Suprapubic skin (tissue), 4 donors: ENCODE data around the gene AQP2. TPM values are rescaled to one million over a fixed set of nuclear protein-coding genes. Genes with fewer than 3 reads are reported as not detected.

ENCODE experiments used
- DNase-seq, 2 donors: peaks; one replicate each; pipeline ENCODE4 v3.0.0-alpha.2; 2019; ENCODE audit warnings: low spot score in 2 of 2
- H3K27ac ChIP-seq: fragments of 200-600 bp; sonication (generic); one replicate; pipeline ENCODE4 v1.5.1; 2019
- H3K27me3 ChIP-seq: fragments of 200-600 bp; sonication (generic); one replicate; pipeline ENCODE4 v1.5.1; 2019
- H3K36me3 ChIP-seq: fragments of 200-600 bp; sonication (generic); one replicate; pipeline ENCODE4 v1.5.1; 2019
- H3K4me1 ChIP-seq: fragments of 200-600 bp; sonication (generic); one replicate; pipeline ENCODE4 v1.5.1; 2019
- H3K4me3 ChIP-seq: fragments of 200-600 bp; sonication (generic); one replicate; pipeline ENCODE4 v1.5.1; 2019; ENCODE audit warnings: mild to moderate bottlenecking
- H3K9me3 ChIP-seq: fragments of 200-600 bp; sonication (generic); one replicate; pipeline ENCODE4 v1.5.1; 2019
- EP300 ChIP-seq: sonication (generic); formaldehyde crosslinking; IDR thresholded peaks from one replicate; pipeline ENCODE4 v1.6.1; 2017; ENCODE audit warnings: antibody characterized with exemption
- POLR2A ChIP-seq, 2 donors: fragments of 450-650 bp; IDR thresholded peaks; one replicate each; pipeline ENCODE4 v1.6.1; 2017; ENCODE audit warnings: antibody characterized with exemption in 2 of 2, mild to moderate bottlenecking in 2 of 2, moderate library complexity in 2 of 2
- POLR2AphosphoS5 ChIP-seq, 3 donors: sonication (generic); formaldehyde crosslinking; IDR thresholded peaks; one replicate each; pipeline ENCODE4 v1.6.1; 2017; ENCODE audit warnings: antibody characterized with exemption in 3 of 3
- WGBS: methylation state at CpG from one replicate; pipeline ENCODE4 v1.1.5; 2018; 5-methylcytosine and 5-hydroxymethylcytosine counted together
- total RNA-seq, 4 donors: library from RNA; depleted of rRNA; stranded (reverse); fragments of >200 nt; gene quantifications; one replicate each; pipeline ENCODE4 v1.1.0, GENCODE V29; 2016
- TF ChIP-seq, protein P1 (sequence below), 2 donors: fragments of 200-600 bp in 1 of 2; fragments of 450-650 bp in 1 of 2; sonication (generic) in 1 of 2; IDR thresholded peaks; one replicate each; pipeline ENCODE4 v1.5.1; 2016 to 2019; ENCODE audit warnings: antibody characterized with exemption in 2 of 2, mild to moderate bottlenecking in 1 of 2, moderate library complexity in 1 of 2

Gene AQP2
- total RNA-seq, 4 donors from 2014 or later: 0.15 TPM; not detected in 3

DNA sequence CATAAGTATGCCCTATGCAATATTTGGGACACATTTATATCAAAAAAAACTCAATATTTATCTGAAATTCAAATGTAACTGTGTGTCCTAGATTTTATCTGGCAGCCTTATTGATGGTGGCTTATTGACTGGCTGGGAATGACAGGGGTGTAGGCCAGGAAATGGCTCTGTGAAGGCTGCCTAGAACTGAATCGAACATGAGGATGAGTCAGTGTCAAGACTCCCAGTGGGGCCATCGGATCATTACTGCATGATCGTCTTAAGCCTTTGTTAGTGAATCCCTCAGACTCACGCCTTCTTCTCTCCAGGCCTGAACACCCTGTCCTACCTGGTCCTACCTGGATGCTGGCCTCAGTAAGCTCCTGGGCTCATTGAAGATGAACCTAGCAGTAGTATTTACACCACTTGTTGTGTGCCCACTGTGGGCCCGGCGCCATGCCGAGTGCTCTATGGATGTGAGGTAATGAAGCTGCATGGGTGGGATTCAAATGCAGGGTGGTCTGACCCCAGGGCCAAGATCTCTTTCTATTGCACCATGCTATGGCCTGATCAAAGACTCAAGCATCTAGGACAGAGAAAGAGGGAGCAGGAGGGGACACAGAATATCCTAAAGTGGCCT, 25.8 kb upstream of the AQP2 start:
- DNase-seq: no peak
- Histone ChIP-seq H3K9me3 (no peaks in the 10 kb centered on the region), H3K4me1 (peaks cover 14% of the 10 kb centered on the region), H3K36me3 (no peaks in the 10 kb centered on the region), H3K27ac (no peak overlapping the region), H3K27me3 (peaks cover 3% of the 10 kb centered on the region), H3K4me3 (no peak overlapping the region)
- TF ChIP-seq POLR2A (IDR thresholded peaks at IDR 0.05) (no peak), EP300 (no peak), POLR2AphosphoS5 (IDR thresholded peaks at IDR 0.05) (no peak)
- TF ChIP-seq, protein P1, sequence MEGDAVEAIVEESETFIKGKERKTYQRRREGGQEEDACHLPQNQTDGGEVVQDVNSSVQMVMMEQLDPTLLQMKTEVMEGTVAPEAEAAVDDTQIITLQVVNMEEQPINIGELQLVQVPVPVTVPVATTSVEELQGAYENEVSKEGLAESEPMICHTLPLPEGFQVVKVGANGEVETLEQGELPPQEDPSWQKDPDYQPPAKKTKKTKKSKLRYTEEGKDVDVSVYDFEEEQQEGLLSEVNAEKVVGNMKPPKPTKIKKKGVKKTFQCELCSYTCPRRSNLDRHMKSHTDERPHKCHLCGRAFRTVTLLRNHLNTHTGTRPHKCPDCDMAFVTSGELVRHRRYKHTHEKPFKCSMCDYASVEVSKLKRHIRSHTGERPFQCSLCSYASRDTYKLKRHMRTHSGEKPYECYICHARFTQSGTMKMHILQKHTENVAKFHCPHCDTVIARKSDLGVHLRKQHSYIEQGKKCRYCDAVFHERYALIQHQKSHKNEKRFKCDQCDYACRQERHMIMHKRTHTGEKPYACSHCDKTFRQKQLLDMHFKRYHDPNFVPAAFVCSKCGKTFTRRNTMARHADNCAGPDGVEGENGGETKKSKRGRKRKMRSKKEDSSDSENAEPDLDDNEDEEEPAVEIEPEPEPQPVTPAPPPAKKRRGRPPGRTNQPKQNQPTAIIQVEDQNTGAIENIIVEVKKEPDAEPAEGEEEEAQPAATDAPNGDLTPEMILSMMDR (IDR thresholded peaks at IDR 0.05): no peak
- 67% methylated on average over 4 of the region's 7 CpGs for WGBS

DNA sequence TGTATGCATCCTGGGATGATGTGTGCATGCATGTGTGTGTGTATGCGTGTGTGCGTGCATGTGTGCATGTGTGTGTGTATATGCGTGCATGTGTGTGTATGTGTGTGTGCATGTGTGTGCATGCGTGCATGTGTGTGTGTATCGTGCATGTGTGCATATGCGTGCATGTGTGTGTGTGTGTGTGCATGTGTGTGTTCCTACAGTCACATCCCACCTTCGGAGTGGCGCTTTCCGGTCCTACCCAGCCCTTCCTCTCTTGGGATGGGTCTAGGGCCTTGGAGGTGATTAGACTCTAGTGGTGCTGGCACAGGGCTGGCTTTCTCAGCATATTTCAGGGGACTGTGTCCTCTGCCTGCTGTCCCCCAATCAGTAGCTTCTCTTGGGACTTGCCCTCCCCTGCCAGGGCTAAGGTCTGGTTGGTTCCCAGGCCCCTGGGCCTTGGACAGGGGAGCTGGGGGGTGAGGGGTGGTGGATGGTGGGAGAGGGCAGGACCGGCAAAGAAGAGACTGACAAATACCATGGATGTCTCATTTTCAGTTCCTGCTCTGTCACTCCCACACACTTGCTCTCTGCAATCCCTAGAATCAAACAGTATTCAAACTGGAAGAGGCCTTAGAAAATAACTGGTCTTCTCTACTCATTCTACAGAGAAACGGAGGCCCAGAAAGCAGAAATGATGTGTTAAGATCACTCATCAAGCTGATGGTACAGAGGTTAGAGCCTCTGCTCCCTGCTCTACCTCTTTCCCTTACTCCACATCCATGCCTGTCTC, 24.9 kb upstream of the AQP2 start:
- Histone ChIP-seq H3K4me3 (no peak overlapping the region), H3K4me1 (peaks cover 14% of the 10 kb centered on the region), H3K27me3 (peaks cover 3% of the 10 kb centered on the region), H3K36me3 (no peaks in the 10 kb centered on the region), H3K9me3 (no peaks in the 10 kb centered on the region), H3K27ac (no peak overlapping the region)
- TF ChIP-seq EP300 (no peak), POLR2AphosphoS5 (IDR thresholded peaks at IDR 0.05) (no peak), POLR2A (IDR thresholded peaks at IDR 0.05) (no peak)
- TF ChIP-seq, protein P1 (IDR thresholded peaks at IDR 0.05): no peak
- DNase-seq: no peak
- 92% methylated on average over 11 of the region's 11 CpGs for WGBS

DNA sequence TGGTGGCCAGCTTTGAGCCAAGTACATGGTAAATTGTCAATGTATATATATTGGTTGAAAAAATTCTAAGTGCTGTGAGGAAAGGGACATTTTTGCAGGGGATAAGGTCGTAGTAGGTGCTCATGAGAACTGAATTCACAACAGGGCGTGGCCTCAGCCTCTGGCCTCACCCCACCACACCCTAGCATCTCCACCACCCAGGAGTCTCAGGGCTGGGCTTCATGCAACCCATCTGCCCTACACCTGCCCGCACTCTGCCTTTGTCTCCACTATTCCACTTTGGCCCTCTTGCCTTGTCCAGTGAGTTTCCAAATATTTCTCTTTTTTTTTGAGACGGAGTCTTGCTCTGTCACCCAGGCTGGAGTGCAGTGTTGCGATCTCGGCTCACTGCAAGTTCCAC, 22.1 kb upstream of the AQP2 start:
- TF ChIP-seq POLR2A (IDR thresholded peaks at IDR 0.05) (no peak), POLR2AphosphoS5 (IDR thresholded peaks at IDR 0.05) (no peak), EP300 (no peak)
- TF ChIP-seq, protein P1 (IDR thresholded peaks at IDR 0.05): no peak

DNA sequence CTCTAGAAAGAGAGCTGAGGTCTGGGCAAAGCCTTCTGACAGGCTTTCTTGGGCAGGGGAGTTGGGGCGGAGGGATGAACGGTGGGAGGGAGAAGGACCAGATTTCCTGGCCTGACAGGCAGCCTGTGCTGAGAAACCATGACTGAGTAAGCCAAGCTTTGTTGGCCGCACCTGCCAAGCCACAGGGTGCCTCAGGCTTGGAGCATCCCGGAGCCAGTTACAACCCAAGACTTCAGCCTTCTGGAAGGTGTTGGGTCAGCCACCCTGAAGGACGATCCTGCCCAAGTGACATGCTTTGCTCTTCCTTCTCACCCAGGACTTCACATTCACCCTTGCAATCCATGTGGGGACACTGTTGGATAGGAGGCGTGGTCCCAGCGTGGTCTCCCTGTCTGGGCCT, 21.0 kb upstream of the AQP2 start:
- H3K4me1 ChIP-seq: no peaks in the 10 kb centered on the region
- H3K27ac ChIP-seq: no peak overlapping the region

More for the DNA sequence above, 22.1 kb upstream of the AQP2 start:
- 83% methylated on average over 6 of the region's 6 CpGs for WGBS
- no peak overlapping the region for H3K27ac ChIP-seq
- no peaks in the 10 kb centered on the region for H3K36me3 ChIP-seq
- H3K9me3 ChIP-seq: no peaks in the 10 kb centered on the region
- H3K4me1 ChIP-seq: peaks cover 5% of the 10 kb centered on the region
- H3K4me3 ChIP-seq: no peak overlapping the region
- no peak for DNase-seq
- peaks cover 3% of the 10 kb centered on the region for H3K27me3 ChIP-seq

More for the DNA sequence above, 21.0 kb upstream of the AQP2 start:
- Histone ChIP-seq H3K27me3 (peaks cover 3% of the 10 kb centered on the region), H3K9me3 (no peaks in the 10 kb centered on the region), H3K4me3 (no peak overlapping the region), H3K36me3 (no peaks in the 10 kb centered on the region)
- no peak for DNase-seq
- no peak for TF ChIP-seq POLR2A (IDR thresholded peaks at IDR 0.05)
- no peak for TF ChIP-seq EP300
- TF ChIP-seq POLR2AphosphoS5 (IDR thresholded peaks at IDR 0.05): no peak
- TF ChIP-seq, protein P1 (IDR thresholded peaks at IDR 0.05): no peak
- WGBS: 74% methylated on average over 4 of the region's 7 CpGs
